ENCODE results near the gene RNASEH1. TPM values are rescaled to one million over a fixed set of nuclear protein-coding genes. Genes with fewer than 3 reads are reported as not detected.

The RNASEH1 gene
- total and polyA plus RNA-seq, 10 of the 15 experiments (the other 5 are each of a cell fraction or from before 2014, with no cell fraction given) = 18.2 to 68.5 (median 28.2) TPM

DNA sequence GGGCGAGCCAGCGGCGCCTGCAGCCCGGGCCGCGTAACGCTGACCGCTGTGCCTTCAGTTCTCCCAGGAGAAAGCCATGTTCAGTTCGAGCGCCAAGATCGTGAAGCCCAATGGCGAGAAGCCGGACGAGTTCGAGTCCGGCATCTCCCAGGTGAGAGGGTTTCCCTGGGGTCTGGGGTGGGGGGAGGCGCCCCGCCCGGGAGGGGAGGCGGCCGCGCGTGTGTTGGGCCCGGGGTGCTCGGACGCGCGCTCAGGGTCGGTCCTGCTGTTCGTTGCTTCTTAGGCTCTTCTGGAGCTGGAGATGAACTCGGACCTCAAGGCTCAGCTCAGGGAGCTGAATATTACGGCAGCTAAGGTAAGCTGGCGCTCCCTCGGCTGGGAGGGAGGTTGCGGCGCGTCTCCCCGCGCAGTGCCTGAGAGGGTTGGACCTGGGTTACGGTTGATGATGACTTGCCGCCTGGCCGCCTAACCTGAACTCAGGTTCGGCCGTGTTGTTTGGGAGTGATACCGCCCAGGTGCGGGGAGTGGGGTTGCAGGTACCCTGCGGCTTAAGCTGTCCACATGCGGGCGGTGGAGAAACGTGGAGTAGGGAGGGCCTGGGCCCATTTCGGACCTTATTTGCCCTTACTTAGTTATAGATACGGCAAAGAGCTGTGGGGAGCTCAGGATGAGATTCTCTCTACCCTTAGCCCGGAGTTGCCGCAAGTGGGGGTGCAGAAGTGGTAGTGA, 17.6 kb upstream of the RNASEH1 start (continued):
- TF ChIP-seq, protein P1, sequence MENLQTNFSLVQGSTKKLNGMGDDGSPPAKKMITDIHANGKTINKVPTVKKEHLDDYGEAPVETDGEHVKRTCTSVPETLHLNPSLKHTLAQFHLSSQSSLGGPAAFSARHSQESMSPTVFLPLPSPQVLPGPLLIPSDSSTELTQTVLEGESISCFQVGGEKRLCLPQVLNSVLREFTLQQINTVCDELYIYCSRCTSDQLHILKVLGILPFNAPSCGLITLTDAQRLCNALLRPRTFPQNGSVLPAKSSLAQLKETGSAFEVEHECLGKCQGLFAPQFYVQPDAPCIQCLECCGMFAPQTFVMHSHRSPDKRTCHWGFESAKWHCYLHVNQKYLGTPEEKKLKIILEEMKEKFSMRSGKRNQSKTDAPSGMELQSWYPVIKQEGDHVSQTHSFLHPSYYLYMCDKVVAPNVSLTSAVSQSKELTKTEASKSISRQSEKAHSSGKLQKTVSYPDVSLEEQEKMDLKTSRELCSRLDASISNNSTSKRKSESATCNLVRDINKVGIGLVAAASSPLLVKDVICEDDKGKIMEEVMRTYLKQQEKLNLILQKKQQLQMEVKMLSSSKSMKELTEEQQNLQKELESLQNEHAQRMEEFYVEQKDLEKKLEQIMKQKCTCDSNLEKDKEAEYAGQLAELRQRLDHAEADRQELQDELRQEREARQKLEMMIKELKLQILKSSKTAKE (IDR thresholded peaks at IDR 0.05; ENCODE audit: low read depth, poor library complexity, severe bottlenecking) = no peak
- TF ChIP-seq RUNX3 (IDR thresholded peaks at IDR 0.05; ENCODE audit: low read length) = 0 out of 2 replicates have a peak, but pooled peaks have one; percentile 12

DNA sequence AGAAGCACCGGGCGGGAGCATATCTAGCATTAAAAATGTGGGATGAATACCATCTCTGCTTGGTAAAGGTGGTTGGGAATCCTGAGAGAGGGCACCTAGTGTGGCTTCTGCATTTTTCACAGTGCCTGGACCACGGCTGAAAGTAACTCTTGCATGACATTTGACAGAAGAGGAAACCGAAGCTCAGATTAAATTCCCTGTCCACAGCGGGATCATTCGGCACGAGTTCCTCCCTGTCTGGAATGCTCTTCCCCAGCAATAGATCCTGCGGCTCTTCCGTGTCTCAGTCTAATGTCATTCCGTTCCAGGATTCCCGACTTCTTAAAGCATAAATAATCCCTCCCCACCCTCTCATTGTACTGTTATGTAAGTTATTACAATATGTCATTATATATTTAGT, 16.0 kb upstream of the RNASEH1 start:
- RAD21 ChIA-PET (ENCODE audit: unreplicated experiment) = interaction anchor here (1.0 to 2.5 kb wide), 5 partner anchors 9 to 112 kb away, joined by 3 to 7 read pairs (median 3); partner anchors contain the start of gene RNASEH1
- peak overlapping the region; percentile 92; the same call in 1 of the 2 replicates for H3K4me3 ChIP-seq
- no peak overlapping the region for H3K9ac ChIP-seq (ENCODE audit: control insufficient read depth, insufficient read depth, low read length)
- SMC1A ChIA-PET (ENCODE audit: uncharacterized antibody, unreplicated experiment) = interaction anchor here (1.1 to 4.6 kb wide), 5 partner anchors 9 to 36 kb away, joined by 3 to 35 read pairs (median 5); partner anchors contain the start of gene RNASEH1
- H3K9me3 ChIP-seq (replicated peaks; ENCODE audit: control insufficient read depth, insufficient read depth, low read length) = no peaks in the 10 kb centered on the region; the same call in 2 of the 3 replicates
- H4K20me1 ChIP-seq (ENCODE audit: control insufficient read depth, insufficient read depth) = peaks cover 5% of the 10 kb centered on the region; the same call in 1 of the 2 replicates
- H3K4me2 ChIP-seq (ENCODE audit: control insufficient read depth, insufficient read depth) = peak overlapping the region; percentile 60; the same call in 1 of the 2 replicates
- H3K4me1 ChIP-seq (ENCODE audit: control insufficient read depth, insufficient read depth, low read length) = peaks cover 6% of the 10 kb centered on the region
- no TSS peak for BruUV-seq (replicated peaks)
- POLR2A ChIA-PET = interaction anchor here (0.5 to 3.3 kb wide), 5 partner anchors 9 to 25 kb away, joined by 3 to 24 read pairs (median 6); partner anchors contain the start of gene RNASEH1
- no peak for FAIRE-seq
- no peak for ATAC-seq
- no peaks in the 10 kb centered on the region for H3K27me3 ChIP-seq (replicated peaks in 1 of 2; ENCODE audit: control insufficient read depth in 2 of 2, insufficient read depth in 2 of 2, low read length in 1 of 2)
- intact Hi-C loops (cut with micrococcal nuclease; ENCODE audit: unreplicated experiment) (no loop called here), in situ Hi-C loops (cut with MboI) (no loop called here)
- CTCF ChIA-PET = interaction anchor here (1.2 to 2.3 kb wide), 3 partner anchors 10 to 150 kb away, joined by 3 to 14 read pairs (median 9); no protein-coding TSS in a partner anchor
- H2AFZ ChIP-seq (ENCODE audit: control insufficient read depth, low read depth, low read length) = peak overlapping the region; percentile 53; the same call in 1 of the 2 replicates
- 97% methylated on average over 11 of the region's 11 CpGs for WGBS (ENCODE audit: insufficient coverage, insufficient replicate concordance, low lambda C conversion rate, missing lambda C conversion rate)
- peaks cover 40% of the 10 kb centered on the region for H3K79me2 ChIP-seq (ENCODE audit: control insufficient read depth, insufficient read depth, low read length)
- DNase-seq (ENCODE audit: low read depth, low spot score) = no peak
- peaks cover 1 to 24% of the 10 kb centered on the region in 2 experiments; a peak in 3 of 4 replicates for H3K36me3 ChIP-seq (ENCODE audit: control insufficient read depth in 2 of 2, insufficient read depth in 2 of 2, low read length in 1 of 2)
- no peak overlapping the region for H3K27ac ChIP-seq (ENCODE audit: control insufficient read depth, insufficient read depth)
- TF ChIP-seq POU2F2 (IDR thresholded peaks at IDR 0.05; ENCODE audit: borderline replicate concordance, low read depth, low read length) = no peak
- TF ChIP-seq CHD4 (IDR thresholded peaks at IDR 0.05) = no peak
- TF ChIP-seq FOXM1 (IDR thresholded peaks at IDR 0.05; ENCODE audit: low read depth, low read length) = no peak
- no peak for TF ChIP-seq MTA2 (IDR thresholded peaks at IDR 0.05; ENCODE audit: low read depth)
- no peak for TF ChIP-seq SREBF2 (IDR thresholded peaks at IDR 0.05; ENCODE audit: low read length)
- no peak for TF ChIP-seq NFYA (IDR thresholded peaks at IDR 0.05; ENCODE audit: borderline replicate concordance, low read depth, low read length)
- TF ChIP-seq, protein P2, sequence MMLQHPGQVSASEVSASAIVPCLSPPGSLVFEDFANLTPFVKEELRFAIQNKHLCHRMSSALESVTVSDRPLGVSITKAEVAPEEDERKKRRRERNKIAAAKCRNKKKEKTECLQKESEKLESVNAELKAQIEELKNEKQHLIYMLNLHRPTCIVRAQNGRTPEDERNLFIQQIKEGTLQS (IDR thresholded peaks at IDR 0.05; ENCODE audit: borderline replicate concordance, extremely low read depth, low read depth, low read length) = no peak
- TF ChIP-seq, protein P3, sequence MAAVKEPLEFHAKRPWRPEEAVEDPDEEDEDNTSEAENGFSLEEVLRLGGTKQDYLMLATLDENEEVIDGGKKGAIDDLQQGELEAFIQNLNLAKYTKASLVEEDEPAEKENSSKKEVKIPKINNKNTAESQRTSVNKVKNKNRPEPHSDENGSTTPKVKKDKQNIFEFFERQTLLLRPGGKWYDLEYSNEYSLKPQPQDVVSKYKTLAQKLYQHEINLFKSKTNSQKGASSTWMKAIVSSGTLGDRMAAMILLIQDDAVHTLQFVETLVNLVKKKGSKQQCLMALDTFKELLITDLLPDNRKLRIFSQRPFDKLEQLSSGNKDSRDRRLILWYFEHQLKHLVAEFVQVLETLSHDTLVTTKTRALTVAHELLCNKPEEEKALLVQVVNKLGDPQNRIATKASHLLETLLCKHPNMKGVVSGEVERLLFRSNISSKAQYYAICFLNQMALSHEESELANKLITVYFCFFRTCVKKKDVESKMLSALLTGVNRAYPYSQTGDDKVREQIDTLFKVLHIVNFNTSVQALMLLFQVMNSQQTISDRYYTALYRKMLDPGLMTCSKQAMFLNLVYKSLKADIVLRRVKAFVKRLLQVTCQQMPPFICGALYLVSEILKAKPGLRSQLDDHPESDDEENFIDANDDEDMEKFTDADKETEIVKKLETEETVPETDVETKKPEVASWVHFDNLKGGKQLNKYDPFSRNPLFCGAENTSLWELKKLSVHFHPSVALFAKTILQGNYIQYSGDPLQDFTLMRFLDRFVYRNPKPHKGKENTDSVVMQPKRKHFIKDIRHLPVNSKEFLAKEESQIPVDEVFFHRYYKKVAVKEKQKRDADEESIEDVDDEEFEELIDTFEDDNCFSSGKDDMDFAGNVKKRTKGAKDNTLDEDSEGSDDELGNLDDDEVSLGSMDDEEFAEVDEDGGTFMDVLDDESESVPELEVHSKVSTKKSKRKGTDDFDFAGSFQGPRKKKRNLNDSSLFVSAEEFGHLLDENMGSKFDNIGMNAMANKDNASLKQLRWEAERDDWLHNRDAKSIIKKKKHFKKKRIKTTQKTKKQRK (IDR thresholded peaks at IDR 0.05; ENCODE audit: low read depth, low read length) = no peak
- TF ChIP-seq MEF2B (IDR thresholded peaks at IDR 0.05; ENCODE audit: partially characterized antibody, poor library complexity, severe bottlenecking) = no peak
- TF ChIP-seq, protein P4, sequence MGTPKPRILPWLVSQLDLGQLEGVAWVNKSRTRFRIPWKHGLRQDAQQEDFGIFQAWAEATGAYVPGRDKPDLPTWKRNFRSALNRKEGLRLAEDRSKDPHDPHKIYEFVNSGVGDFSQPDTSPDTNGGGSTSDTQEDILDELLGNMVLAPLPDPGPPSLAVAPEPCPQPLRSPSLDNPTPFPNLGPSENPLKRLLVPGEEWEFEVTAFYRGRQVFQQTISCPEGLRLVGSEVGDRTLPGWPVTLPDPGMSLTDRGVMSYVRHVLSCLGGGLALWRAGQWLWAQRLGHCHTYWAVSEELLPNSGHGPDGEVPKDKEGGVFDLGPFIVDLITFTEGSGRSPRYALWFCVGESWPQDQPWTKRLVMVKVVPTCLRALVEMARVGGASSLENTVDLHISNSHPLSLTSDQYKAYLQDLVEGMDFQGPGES (IDR thresholded peaks at IDR 0.05) = no peak
- no peak for TF ChIP-seq TCF7 (IDR thresholded peaks at IDR 0.05; ENCODE audit: borderline replicate concordance)
- TF ChIP-seq JUND (IDR thresholded peaks at IDR 0.05; ENCODE audit: low read depth, low read length) = no peak
